22Rv1 (cell line): ENCODE measurements around the gene TBCK.

Experiments
- H3K27ac ChIP-seq: fragments of 450-650 bp; 2 replicates; pipeline ENCODE4 v1.5.1; 2017
- CTCF ChIP-seq: fragments of 450-650 bp; IDR thresholded peaks from 2 replicates; pipeline ENCODE4 v1.5.1; 2017; ENCODE audit warnings: mild to moderate bottlenecking
- ZFX ChIP-seq: fragments of 450-650 bp; IDR thresholded peaks from 2 replicates; pipeline ENCODE4 v1.6.1; 2017; ENCODE audit warnings: antibody characterized with exemption, borderline replicate concordance

Gene TBCK

GRCh38 chr4:105994061-105994460 lies 321.9 kb downstream of the TBCK start:
- peak overlapping the region; percentile 50 for H3K27ac ChIP-seq
- TF ChIP-seq ZFX (no peak), CTCF (no peak)

- H3K27ac ChIP-seq, result no peak overlapping the region
- no peak for TF ChIP-seq CTCF
- TF ChIP-seq ZFX, result no peak
These were observed 323.2 kb downstream of the TBCK start for GRCh38 chr4:105992641-105993305.

GRCh38 chr4:105991726-105992125 lies 324.3 kb downstream of the TBCK start:
- no peak for TF ChIP-seq ZFX
- no peak for TF ChIP-seq CTCF
- H3K27ac ChIP-seq, result no peak overlapping the region
